ELF-1 (cell line): Measurements from ENCODE around the gene SPAST.
"Not testable (repeated sequence)": the region's sequence is repeated elsewhere in the genome, so short reads cannot be mapped to it uniquely, and the experiment has no call there.

Source experiments
- DNase-seq: peaks from one replicate; pipeline ENCODE4 v3.0.0-alpha.2; 2016; ENCODE audit warnings: low read depth, low spot score

Gene SPAST

GRCh38 chr2:32124660-32125059 lies 61.3 kb downstream of the SPAST start:
- DNase-seq: no peak

DNA sequence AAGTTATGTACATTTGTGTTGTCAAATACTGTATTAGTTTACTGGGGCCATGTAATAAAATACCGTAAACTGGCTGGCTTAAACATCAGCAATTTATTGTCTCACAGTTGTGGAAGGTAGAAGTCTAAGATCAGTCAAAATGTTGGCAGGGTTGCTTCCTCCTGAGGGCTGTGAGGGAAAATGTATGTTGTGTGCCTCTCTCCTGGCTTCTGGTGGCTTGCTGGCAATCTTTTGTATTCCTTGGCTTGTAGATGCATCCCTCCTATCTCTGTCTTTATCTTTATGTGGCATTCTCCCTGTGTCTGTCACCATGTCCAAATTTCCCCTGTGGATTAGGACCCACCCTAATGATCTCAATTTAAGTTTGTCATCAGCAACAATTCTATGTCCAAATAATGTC lies 65.3 kb downstream of the SPAST start:
- no peak for DNase-seq

- DNase-seq: no peak
These were observed 65.7 kb downstream of the SPAST start for GRCh38 chr2:32129086-32129485.

DNA sequence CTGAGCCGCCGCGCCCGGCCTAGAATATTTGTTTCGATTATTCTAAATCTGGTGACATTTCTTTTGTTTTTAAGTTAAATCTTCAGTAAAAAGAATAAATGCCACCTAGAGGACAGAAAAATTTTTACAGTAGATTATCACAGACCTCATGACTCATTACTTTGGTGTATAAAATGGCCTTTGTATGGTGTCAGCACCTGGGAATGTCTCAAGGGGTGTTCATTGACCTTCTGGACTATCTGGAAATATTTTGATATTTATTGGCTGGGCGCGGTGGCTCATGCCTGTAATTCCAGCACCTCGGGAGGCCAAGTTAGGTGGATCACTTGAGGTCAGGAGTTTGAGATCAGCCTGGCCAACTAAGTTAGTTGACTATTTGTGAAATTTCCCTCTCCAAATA lies 72.1 kb downstream of the SPAST start:
- peak; percentile 14 for DNase-seq

- no peak for DNase-seq
These were observed 72.7 kb downstream of the SPAST start for GRCh38 chr2:32136097-32136496.

DNA sequence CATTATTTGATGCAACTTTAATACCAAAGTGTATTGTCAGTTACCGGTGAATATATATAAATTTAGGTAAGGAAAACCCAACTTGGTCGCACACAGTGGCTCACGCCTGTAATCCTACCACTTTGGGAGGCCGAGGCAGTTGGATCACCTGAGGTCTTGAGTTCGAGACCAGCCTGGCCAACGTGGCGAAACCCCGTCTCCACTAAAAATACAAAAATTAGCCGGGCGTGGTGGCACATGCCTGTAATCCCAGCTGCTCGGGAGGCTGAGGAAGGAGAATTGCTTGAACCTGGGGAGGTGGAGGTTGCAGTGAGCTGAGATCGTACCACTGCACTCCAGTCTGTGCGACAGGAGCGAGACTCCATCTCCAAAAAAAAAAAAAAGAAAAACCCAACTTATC lies 88.2 kb downstream of the SPAST start:
- DNase-seq: not testable (repeated sequence)

DNA sequence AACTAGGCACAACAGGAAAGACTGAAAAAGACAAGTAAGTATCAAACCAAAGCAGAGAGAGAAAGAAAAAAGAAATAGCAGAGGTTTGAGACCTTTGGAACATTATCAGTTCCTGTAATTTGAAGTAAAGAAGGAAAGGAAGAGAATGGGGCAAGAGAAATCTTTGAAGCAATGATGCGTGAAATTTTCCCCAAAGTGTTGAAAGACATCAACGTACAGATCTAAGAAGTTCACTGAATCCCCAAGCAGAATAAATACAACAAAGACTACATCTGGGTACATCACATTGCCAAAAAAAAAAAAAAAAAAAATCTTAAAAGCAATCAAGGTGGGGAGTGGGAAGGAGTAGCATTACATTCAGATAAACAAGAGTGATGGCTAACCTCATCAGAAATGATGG lies 96.3 kb downstream of the SPAST start:
- DNase-seq: no peak

DNA sequence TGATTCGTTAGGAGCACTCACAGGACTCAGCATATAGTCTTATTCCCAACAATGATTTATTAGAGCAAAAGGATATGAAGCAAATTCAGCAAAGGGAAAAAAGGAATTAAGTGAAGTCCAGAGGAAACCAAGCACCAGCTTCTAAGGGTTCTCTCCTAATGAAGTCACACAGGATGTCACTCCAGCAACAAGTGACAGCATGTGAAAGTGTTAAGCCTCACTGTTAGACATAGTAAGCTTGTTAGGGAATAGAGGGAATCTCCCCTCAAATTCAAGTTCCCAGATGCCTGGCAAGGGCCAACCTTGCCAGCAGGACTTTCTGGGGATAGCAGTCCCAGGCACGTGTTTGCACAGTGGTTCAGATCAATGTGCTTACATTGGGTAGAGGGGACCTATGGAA lies 97.9 kb downstream of the SPAST start:
- DNase-seq: no peak

DNA sequence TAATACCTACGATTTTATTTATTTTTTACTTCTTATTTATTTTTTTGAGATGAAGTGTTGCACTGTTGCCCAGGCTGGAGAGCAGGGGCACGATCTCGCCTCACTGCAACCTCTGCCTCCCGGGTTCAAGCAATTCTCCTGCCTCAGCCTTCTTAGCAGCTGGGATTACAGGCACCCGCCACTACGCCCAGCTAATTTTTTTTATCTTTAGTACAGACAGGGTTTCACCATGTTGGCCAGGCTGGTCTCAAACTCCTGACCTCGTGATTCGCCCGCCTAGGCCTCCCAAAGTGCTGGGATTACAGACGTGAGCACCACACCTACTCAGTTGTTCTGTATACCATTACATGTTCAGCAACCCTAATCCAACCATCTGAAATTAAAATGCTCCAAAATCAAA lies 100.9 kb downstream of the SPAST start:
- not testable (repeated sequence) for DNase-seq

- DNase-seq: not testable (repeated sequence)
These were observed 101.6 kb downstream of the SPAST start for GRCh38 chr2:32165027-32165347.

- DNase-seq: no peak
These were observed 102.8 kb downstream of the SPAST start for GRCh38 chr2:32166115-32166574.

DNA sequence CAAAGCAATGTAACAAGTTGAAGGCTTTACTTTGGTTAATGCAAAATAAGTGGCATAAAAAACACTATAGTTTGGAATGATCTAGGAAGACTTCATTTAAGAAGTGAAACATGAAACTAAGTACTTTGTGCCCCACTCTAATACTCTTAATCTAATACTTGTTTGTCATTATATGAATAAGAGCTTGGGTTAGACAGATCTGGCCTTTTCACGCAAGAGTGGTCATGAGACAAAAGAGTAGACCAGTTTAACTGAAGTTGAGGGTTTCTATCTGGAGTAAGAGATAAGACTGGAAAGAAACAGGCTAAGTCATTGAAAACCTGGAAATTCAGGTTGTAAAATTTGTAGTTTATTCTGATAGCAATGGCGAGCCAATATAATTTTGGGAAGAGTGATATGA lies 105.2 kb downstream of the SPAST start:
- no peak for DNase-seq

DNA sequence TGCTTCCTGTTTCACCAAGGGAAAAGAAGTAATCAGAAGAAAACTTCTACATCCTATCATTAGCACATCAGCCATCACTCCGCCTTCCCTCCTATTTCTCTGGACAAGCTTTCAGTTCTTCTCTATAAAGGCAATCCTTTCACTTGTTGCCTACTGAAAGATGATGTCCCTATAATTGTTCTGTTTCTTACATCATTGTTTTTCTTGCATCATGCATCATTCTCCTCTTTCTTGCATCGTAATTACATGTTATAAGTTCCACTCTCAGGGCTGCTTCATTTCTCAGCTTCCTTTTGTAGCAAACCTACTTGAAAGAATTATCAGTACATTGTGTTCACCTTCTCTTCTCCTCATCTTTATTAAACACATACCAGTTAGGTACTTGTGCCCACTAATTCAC lies 109.5 kb downstream of the SPAST start:
- DNase-seq: no peak

- no peak for DNase-seq
These were observed 119.3 kb downstream of the SPAST start for GRCh38 chr2:32182667-32183066.

DNA sequence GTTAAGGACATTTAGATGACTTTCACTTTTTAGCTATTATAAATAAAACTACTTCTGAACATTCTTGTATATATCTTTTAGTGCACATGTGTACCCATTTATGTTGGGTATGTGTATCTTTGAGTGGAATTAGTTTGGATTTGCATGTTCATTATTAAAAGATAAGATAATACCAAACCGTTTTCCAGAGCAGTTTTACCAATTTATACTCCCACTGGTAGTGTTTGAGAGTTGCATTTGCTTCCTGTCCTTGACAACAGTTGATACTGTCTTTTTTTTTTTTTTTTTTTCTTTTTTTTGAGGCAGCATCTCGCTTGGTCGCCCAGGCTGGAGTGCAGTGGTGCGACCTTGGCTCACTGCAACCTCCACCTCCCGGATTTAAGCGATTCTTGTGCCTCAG lies 125.7 kb downstream of the SPAST start:
- no peak for DNase-seq

- no peak for DNase-seq
These were observed 129.1 kb downstream of the SPAST start for GRCh38 chr2:32192418-32192817.

- no peak for DNase-seq
These were observed 137.5 kb downstream of the SPAST start for GRCh38 chr2:32200814-32201213.

- DNase-seq: not testable (repeated sequence)
These were observed 140.1 kb downstream of the SPAST start for GRCh38 chr2:32203428-32203827.
